ENCODE measurements around the gene RPRD1B. TPM values are rescaled to one million over a fixed set of nuclear protein-coding genes. Genes with fewer than 3 reads are reported as not detected.
"Not testable (repeated sequence)": the region's sequence is repeated elsewhere in the genome, so short reads cannot be mapped to it uniquely, and the experiment has no call there.

Gene RPRD1B
- total RNA-seq, 1 experiment from 2014 or later, result 43.6 TPM

GRCh38 chr20:38098952-38099351, 65.4 kb downstream of the RPRD1B start:
- Histone ChIP-seq H4K20me1 (ENCODE audit: low read length) (no peaks in the 10 kb centered on the region), H3K9me3 (ENCODE audit: low read length) (no peaks in the 10 kb centered on the region), H3K79me2 (ENCODE audit: low read length) (no peaks in the 10 kb centered on the region), H3K36me3 (ENCODE audit: low read depth, low read length) (no peaks in the 10 kb centered on the region), H3K4me3 (ENCODE audit: low read length) (no peak overlapping the region), H3K9ac (ENCODE audit: low read length) (no peak overlapping the region), H3K9me2 (replicated peaks; ENCODE audit: low read length) (no peaks in the 10 kb centered on the region), H3K27ac (ENCODE audit: low read length) (no peak overlapping the region), H3K4me2 (ENCODE audit: low read length) (no peak overlapping the region), H2AFZ (ENCODE audit: low read length) (no peak overlapping the region), H3K27me3 (ENCODE audit: low read length) (no peaks in the 10 kb centered on the region), H3F3A (ENCODE audit: low read length, unreplicated experiment) (no peaks in the 10 kb centered on the region), H3K4me1 (ENCODE audit: insufficient read depth, low read length) (peaks cover 24% of the 10 kb centered on the region)
- CTCF ChIA-PET, result no interaction called here
- DNase-seq, result no peak
- no TSS peak for BruUV-seq (replicated peaks)
- ATAC-seq, result no peak
- intact Hi-C loops (cut with micrococcal nuclease), result no loop called here
- POLR2A ChIA-PET (ENCODE audit: unreplicated experiment), result no interaction called here
- no peak for TF ChIP-seq EZH2 (IDR thresholded peaks at IDR 0.05; ENCODE audit: low read length, unreplicated experiment)
- no peak for TF ChIP-seq CTCF (conservative IDR thresholded peaks at IDR 0.05; ENCODE audit: low read depth, low read length)
- TF ChIP-seq EZH2phosphoT487 (IDR thresholded peaks at IDR 0.05; ENCODE audit: borderline replicate concordance, low read length), result no peak

- H4K20me1 ChIP-seq (ENCODE audit: low read length); DNase-seq; H3F3A ChIP-seq (ENCODE audit: low read length, unreplicated experiment); POLR2A ChIA-PET (ENCODE audit: unreplicated experiment); H3K36me3 ChIP-seq (ENCODE audit: low read depth, low read length); H3K4me2 ChIP-seq (ENCODE audit: low read length); H3K27me3 ChIP-seq (ENCODE audit: low read length); H3K79me2 ChIP-seq (ENCODE audit: low read length); BruUV-seq (replicated peaks); H3K4me3 ChIP-seq (ENCODE audit: low read length); H2AFZ ChIP-seq (ENCODE audit: low read length); H3K9me3 ChIP-seq (ENCODE audit: low read length); CTCF ChIA-PET; H3K27ac ChIP-seq (ENCODE audit: low read length); H3K9me2 ChIP-seq (replicated peaks; ENCODE audit: low read length); H3K9ac ChIP-seq (ENCODE audit: low read length); intact Hi-C loops (cut with micrococcal nuclease): not testable (repeated sequence)
- peaks cover 14% of the 10 kb centered on the region for H3K4me1 ChIP-seq (ENCODE audit: insufficient read depth, low read length)
- ATAC-seq, result peak; percentile 27; the same call in 1 of the 2 replicates
Measured at GRCh38 chr20:38102206-38102605, 68.7 kb downstream of the RPRD1B start.

GRCh38 chr20:38104285-38104684, 70.7 kb downstream of the RPRD1B start:
- H3K9ac ChIP-seq (ENCODE audit: low read length), result no peak overlapping the region
- H3K4me2 ChIP-seq (ENCODE audit: low read length), result no peak overlapping the region
- no peaks in the 10 kb centered on the region for H4K20me1 ChIP-seq (ENCODE audit: low read length)
- H2AFZ ChIP-seq (ENCODE audit: low read length), result no peak overlapping the region
- no peaks in the 10 kb centered on the region for H3K36me3 ChIP-seq (ENCODE audit: low read depth, low read length)
- no peaks in the 10 kb centered on the region for H3K9me3 ChIP-seq (ENCODE audit: low read length)
- no peak for TF ChIP-seq EZH2 (IDR thresholded peaks at IDR 0.05; ENCODE audit: low read length, unreplicated experiment)
- TF ChIP-seq CTCF (conservative IDR thresholded peaks at IDR 0.05; ENCODE audit: low read depth, low read length), result no peak
- no peak for TF ChIP-seq EZH2phosphoT487 (IDR thresholded peaks at IDR 0.05; ENCODE audit: borderline replicate concordance, low read length)
- no peaks in the 10 kb centered on the region for H3K79me2 ChIP-seq (ENCODE audit: low read length)
- peaks cover 23% of the 10 kb centered on the region for H3K4me1 ChIP-seq (ENCODE audit: insufficient read depth, low read length)
- H3K27me3 ChIP-seq (ENCODE audit: low read length), result no peaks in the 10 kb centered on the region
- H3K27ac ChIP-seq (ENCODE audit: low read length), result no peak overlapping the region
- no peak overlapping the region for H3K4me3 ChIP-seq (ENCODE audit: low read length)
- ATAC-seq (no peak), DNase-seq (no peak)
- H3K9me2 ChIP-seq (replicated peaks; ENCODE audit: low read length), result no peaks in the 10 kb centered on the region
- intact Hi-C loops (cut with micrococcal nuclease), result no loop called here
- no peaks in the 10 kb centered on the region for H3F3A ChIP-seq (ENCODE audit: low read length, unreplicated experiment)
- ChIA-PET POLR2A (ENCODE audit: unreplicated experiment) (no interaction called here), CTCF (interaction anchor here (0.6 kb wide), 1 partner anchor 719 kb away, joined by 12 read pairs; no protein-coding TSS in a partner anchor)
- BruUV-seq (replicated peaks), result no TSS peak
